ENCODE data around the gene GNAI2.

GNAI2 gene

GRCh38 chr3:50235716-50236483 is at the start of gene GNAI2:
Gene GNAI2 (plus strand): TSS chr3:50236204. CDS start chr3:50236336, 132 bp downstream.
- peak; percentile 97 to 98 for DNase-seq (ENCODE audit: low read depth in 2 of 2)

- DNase-seq (ENCODE audit: low read depth in 2 of 2), result no peak
Observed at GRCh38 chr3:50187750-50188149, 48.3 kb upstream of the GNAI2 start.

- no peak for DNase-seq (ENCODE audit: low read depth in 2 of 2)
Observed at GRCh38 chr3:50189274-50189673, 46.7 kb upstream of the GNAI2 start.

GRCh38 chr3:50189989-50190388 is 46.0 kb upstream of the GNAI2 start:
- DNase-seq (ENCODE audit: low read depth in 2 of 2), result no peak

GRCh38 chr3:50190936-50191660 is 44.9 kb upstream of the GNAI2 start, which contains the start of gene GNAT1:
Gene GNAT1 (plus strand): TSS chr3:50191610. CDS start chr3:50191726, 116 bp downstream.
- DNase-seq (ENCODE audit: low read depth in 2 of 2), result no peak

GRCh38 chr3:50192124-50192523 is 43.9 kb upstream of the GNAI2 start:
- DNase-seq (ENCODE audit: low read depth in 2 of 2), result no peak

- DNase-seq (ENCODE audit: low read depth in 2 of 2), result peak; percentile 80 to 86
Observed at GRCh38 chr3:50192689-50193141, 43.3 kb upstream of the GNAI2 start.

- DNase-seq (ENCODE audit: low read depth in 2 of 2), result no peak
Observed at GRCh38 chr3:50193286-50193685, 42.7 kb upstream of the GNAI2 start.

- no peak for DNase-seq (ENCODE audit: low read depth in 2 of 2)
Observed at GRCh38 chr3:50193746-50194127, 42.3 kb upstream of the GNAI2 start.

GRCh38 chr3:50194128-50194902 is 41.7 kb upstream of the GNAI2 start:
- peak; percentile 66 to 69 for DNase-seq (ENCODE audit: low read depth in 2 of 2)

GRCh38 chr3:50194903-50195500 is 41.0 kb upstream of the GNAI2 start:
- peak in 1 of 2 donors; percentile 28 for DNase-seq (ENCODE audit: low read depth in 2 of 2)

GRCh38 chr3:50195501-50196252 is 40.3 kb upstream of the GNAI2 start:
- DNase-seq (ENCODE audit: low read depth in 2 of 2), result no peak

GRCh38 chr3:50196253-50196801 is 39.7 kb upstream of the GNAI2 start:
- no peak for DNase-seq (ENCODE audit: low read depth in 2 of 2)

- no peak for DNase-seq (ENCODE audit: low read depth in 2 of 2)
Observed at GRCh38 chr3:50201573-50202315, 34.3 kb upstream of the GNAI2 start.

GRCh38 chr3:50202353-50203112 is 33.5 kb upstream of the GNAI2 start:
- DNase-seq (ENCODE audit: low read depth in 2 of 2), result no peak

- no peak for DNase-seq (ENCODE audit: low read depth in 2 of 2)
Observed at GRCh38 chr3:50203113-50203808, 32.7 kb upstream of the GNAI2 start.

- DNase-seq (ENCODE audit: low read depth in 2 of 2), result no peak
Observed at GRCh38 chr3:50203809-50204803, 31.9 kb upstream of the GNAI2 start.

Measured in activated CD4-positive, alpha-beta T cell treated with anti-CD3 and anti-CD28 coated beads for 24 hours (primary cell).